ENCODE measurements around the gene SYMPK.

SYMPK gene

GRCh38 chr19:45862564-45863334 is at the start of gene SYMPK:
Gene SYMPK (minus strand): TSS chr19:45863147. CDS start chr19:45854495, 8,652 bp downstream.
- TF ChIP-seq GLIS3 (CRISPR knock-in tag; IDR thresholded peaks at IDR 0.05) (0 out of 2 replicates have a peak, but pooled peaks have one; percentile 9), ZNF565 (CRISPR knock-in tag; conservative IDR thresholded peaks at IDR 0.05; ENCODE audit: low read depth) (no peak), PATZ1 (CRISPR knock-in tag; IDR thresholded peaks at IDR 0.05; ENCODE audit: borderline replicate concordance) (no peak), CREB5 (CRISPR knock-in tag; IDR thresholded peaks at IDR 0.05; ENCODE audit: low read depth) (no peak), ARNTL (CRISPR knock-in tag; IDR thresholded peaks at IDR 0.05; ENCODE audit: borderline replicate concordance, low read depth) (no peak), TOX (CRISPR knock-in tag; IDR thresholded peaks at IDR 0.05; ENCODE audit: borderline replicate concordance) (no peak), ESRRG (CRISPR knock-in tag; IDR thresholded peaks at IDR 0.05) (no peak), TCF4 (CRISPR knock-in tag; IDR thresholded peaks at IDR 0.05; ENCODE audit: borderline replicate concordance) (no peak), TSHZ2 (CRISPR knock-in tag; IDR thresholded peaks at IDR 0.05) (no peak), ZFP3 (CRISPR knock-in tag; IDR thresholded peaks at IDR 0.05) (0 out of 2 replicates have a peak, but pooled peaks have one; percentile 51)

GRCh38 chr19:45911291-45911690 is 48.3 kb upstream of the SYMPK start:
- TF ChIP-seq ESRRG (CRISPR knock-in tag; IDR thresholded peaks at IDR 0.05): no peak
- TF ChIP-seq GLIS3 (CRISPR knock-in tag; IDR thresholded peaks at IDR 0.05): no peak
- TF ChIP-seq ZC3H10 (CRISPR knock-in tag; IDR thresholded peaks at IDR 0.05): no peak
- TF ChIP-seq ARNTL (CRISPR knock-in tag; IDR thresholded peaks at IDR 0.05; ENCODE audit: borderline replicate concordance, low read depth): no peak
- TF ChIP-seq RARB (CRISPR knock-in tag; IDR thresholded peaks at IDR 0.05): no peak
- no peak for TF ChIP-seq ISL1 (CRISPR knock-in tag; IDR thresholded peaks at IDR 0.05)
- ATAC-seq: no peak; the same call in 2 of the 3 replicates

More at GRCh38 chr19:45862564-45863334, at the start of gene SYMPK:
- peak; percentile 96 for ATAC-seq

GRCh38 chr19:45908956-45909355 is 46.0 kb upstream of the SYMPK start:
- TF ChIP-seq ZNF70 (CRISPR knock-in tag; IDR thresholded peaks at IDR 0.05): no peak
- no peak for TF ChIP-seq BACH2 (CRISPR knock-in tag; IDR thresholded peaks at IDR 0.05; ENCODE audit: borderline replicate concordance)
- TF ChIP-seq OSR1 (CRISPR knock-in tag; IDR thresholded peaks at IDR 0.05): no peak
- TF ChIP-seq PPARA (CRISPR knock-in tag; IDR thresholded peaks at IDR 0.05; ENCODE audit: borderline replicate concordance): no peak
- no peak for TF ChIP-seq TOX (CRISPR knock-in tag; IDR thresholded peaks at IDR 0.05; ENCODE audit: borderline replicate concordance)
- TF ChIP-seq SNAI2 (CRISPR knock-in tag; IDR thresholded peaks at IDR 0.05): no peak
- TF ChIP-seq PATZ1 (CRISPR knock-in tag; IDR thresholded peaks at IDR 0.05; ENCODE audit: borderline replicate concordance): no peak
- TF ChIP-seq POU6F1 (CRISPR knock-in tag; IDR thresholded peaks at IDR 0.05; ENCODE audit: borderline replicate concordance, low read depth): no peak
- no peak for TF ChIP-seq ISL1 (CRISPR knock-in tag; IDR thresholded peaks at IDR 0.05)
- TF ChIP-seq ZNF565 (CRISPR knock-in tag; conservative IDR thresholded peaks at IDR 0.05; ENCODE audit: low read depth): no peak
- no peak for TF ChIP-seq TCF4 (CRISPR knock-in tag; IDR thresholded peaks at IDR 0.05; ENCODE audit: borderline replicate concordance)
- TF ChIP-seq ZNF8 (CRISPR knock-in tag; IDR thresholded peaks at IDR 0.05): no peak
- no peak for TF ChIP-seq CREB5 (CRISPR knock-in tag; IDR thresholded peaks at IDR 0.05; ENCODE audit: low read depth)
- TF ChIP-seq ZFP3 (CRISPR knock-in tag; IDR thresholded peaks at IDR 0.05): no peak
- TF ChIP-seq RARB (CRISPR knock-in tag; IDR thresholded peaks at IDR 0.05): no peak
- no peak for TF ChIP-seq CSDC2 (CRISPR knock-in tag; IDR thresholded peaks at IDR 0.05)
- TF ChIP-seq ZC3H10 (CRISPR knock-in tag; IDR thresholded peaks at IDR 0.05): no peak
- no peak for TF ChIP-seq ESRRG (CRISPR knock-in tag; IDR thresholded peaks at IDR 0.05)
- no peak for ATAC-seq
